Suppressor macrophage (primary cell): ENCODE results near the gene KRT39.
"Not testable (repeated sequence)": the region's sequence is repeated elsewhere in the genome, so short reads cannot be mapped to it uniquely, and the experiment has no call there.

Source experiments
- DNase-seq, 4 experiments: peaks; one replicate each; pipeline ENCODE4 v3.0.0-alpha.2; 2020 to 2022
- total RNA-seq, 17 experiments: gene quantifications; one replicate each; lab custom pipeline; 2026; ENCODE audit warnings: mixed read lengths in 6 of 17, inconsistent platforms in 3 of 17; lab: John Stamatoyannopoulos, UW

Gene KRT39
- 0 to 1.3 (median 0) reads per million in 17 experiments for total RNA-seq

DNA sequence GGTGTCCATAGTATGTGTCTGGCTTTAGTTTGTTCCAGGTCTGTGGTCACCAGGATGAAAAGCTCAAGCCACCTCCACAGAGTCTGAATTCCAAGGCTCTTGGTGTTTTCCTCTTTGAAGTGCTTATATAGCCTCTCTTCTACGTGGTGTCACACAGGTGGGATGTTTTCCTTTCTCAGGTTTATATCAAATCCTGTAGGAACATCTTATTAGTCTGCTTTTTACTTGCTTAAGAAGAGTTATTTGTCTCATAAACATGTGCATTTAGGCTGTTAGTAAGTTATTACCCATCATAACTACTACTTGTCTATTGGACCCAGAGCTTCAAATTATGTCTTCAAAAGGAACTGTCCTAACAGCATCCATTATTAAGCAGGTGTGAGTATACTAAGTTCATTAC is at the start of gene KRT39:
Gene KRT39 (minus strand): TSS at position 101 of the 400 bp plus-strand sequence. CDS start 92 bp downstream, at position 9.
- no peak for DNase-seq

DNA sequence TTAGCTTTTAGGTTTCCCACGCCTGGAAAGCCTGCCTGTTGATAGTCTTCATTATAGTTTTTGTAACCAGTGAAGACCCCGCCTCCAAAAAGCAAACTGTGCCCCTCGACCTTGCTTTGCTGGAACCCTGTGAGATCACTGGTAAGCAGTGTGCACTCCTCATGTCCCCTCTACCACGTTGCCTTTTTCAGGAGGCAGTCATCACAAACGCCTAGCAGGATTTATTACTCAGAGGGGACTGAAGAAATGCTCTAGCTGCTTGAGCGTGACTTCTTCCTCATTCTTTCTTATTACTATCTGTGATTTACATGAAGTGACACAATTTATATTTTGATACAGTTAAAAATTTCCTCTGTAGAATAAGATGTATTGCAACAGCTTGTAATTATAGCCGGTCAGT is 48.7 kb upstream of the KRT39 start:
- DNase-seq: no peak

DNA sequence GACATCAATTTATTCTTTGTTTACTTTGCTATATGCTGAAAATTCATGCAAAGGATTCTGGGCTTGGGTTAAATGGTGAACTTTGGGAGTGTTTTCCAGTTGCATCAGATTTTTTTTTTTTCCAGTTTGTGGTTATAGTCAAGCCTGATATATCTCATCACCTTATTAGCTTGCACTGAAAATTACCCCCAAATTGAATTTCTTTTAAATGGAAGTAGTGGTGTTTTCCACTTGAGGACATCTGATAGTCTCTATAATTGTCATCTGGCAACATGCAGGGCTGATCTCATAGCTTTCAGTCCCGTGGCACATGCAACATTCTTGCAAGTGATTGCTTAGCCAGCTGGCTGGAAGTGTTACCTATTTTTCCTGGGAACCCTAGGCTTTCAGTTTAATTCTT is 46.9 kb upstream of the KRT39 start:
- no peak for DNase-seq

DNA sequence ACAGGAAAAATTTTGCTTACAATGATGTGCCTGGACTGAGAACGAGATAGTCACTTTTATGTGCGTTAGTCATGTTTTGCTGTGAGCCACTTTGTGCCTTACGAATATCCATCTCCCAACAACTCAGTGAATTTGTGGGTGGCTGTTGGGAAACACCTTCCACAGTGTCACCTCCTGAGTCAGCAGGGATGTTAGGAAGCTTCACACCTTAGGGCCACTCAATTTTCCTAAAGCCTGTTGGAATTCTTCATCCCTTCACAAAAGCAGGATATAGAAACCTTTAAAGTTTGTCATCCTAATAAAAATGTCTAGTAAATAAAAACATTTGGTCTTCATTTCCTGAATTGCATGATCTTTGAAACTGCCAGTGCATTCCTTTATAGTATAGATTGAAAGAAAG is 46.4 kb upstream of the KRT39 start:
- DNase-seq: no peak

DNA sequence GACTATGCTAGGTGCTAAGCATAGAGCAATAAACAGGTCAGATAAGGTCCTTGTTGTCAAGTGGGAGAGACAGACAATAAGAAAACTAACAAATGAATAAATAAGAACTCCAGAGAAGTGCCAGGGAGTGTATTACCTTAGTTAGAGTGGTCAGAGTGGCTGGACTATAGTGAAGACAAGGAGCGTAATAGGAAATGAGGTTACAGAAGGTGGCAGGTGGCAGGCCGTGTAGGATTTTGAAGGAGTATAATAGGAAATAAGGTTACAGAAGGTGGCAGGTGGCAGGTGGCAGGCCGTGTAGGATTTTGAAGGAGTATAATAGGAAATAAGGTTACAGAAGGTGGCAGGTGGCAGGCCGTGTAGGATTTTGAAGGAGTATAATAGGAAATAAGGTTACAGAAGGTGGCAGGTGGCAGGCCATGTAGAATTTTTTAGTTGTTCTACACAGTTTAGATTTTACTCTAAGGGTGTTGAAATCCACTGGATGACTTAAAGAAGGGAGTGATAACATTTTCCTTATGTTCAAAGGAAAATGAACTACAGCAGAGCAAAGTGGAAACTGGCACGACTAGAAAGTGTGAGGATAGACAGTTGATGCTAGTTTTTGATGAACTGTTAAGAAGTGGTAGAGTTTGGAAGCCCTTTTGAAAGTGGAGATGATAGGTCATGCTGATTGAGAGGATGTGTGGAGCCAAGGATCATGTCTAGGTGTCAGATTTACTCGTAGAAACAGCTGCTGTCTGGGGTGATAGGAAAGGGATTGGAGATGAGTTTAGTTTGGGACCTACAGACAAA is 45.8 kb upstream of the KRT39 start:
- DNase-seq: no peak

DNA sequence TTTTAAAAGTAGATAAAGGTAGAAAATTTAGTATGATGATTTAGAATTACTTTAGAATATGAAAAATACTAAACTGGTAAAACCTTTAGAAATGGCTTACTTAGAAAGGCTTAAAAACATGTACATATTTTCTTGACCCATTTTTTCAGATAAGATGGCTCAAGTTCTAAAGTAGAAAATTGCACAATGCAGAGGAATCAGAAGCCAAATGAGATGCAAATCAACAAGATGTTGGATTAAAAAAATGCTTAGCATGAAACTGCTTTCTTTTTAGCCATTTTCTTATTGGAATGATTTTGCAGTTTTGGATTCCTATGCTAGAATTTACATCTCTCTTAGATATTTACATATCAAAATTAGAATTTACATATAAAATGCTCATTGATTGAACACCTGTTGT is 43.7 kb upstream of the KRT39 start:
- DNase-seq: no peak

DNA sequence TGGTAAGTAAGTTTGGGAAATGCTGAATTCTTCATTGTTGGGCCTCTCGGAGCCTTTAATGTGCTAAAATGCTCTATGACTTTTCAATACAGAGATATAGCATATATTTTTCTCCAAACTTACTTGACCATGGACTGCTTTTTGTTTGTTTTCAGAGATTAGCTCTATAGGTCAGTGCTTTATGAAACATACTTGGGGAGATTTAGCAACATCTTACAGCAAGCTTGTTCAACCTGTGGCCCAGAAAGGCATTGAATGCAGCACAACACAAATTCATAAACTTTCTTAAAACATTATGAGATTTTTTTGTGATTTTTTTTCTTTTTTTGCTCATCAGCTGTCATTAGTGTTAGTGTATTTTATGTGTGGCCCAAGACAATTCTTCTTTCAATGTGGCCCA is 43.2 kb upstream of the KRT39 start:
- DNase-seq: no peak

DNA sequence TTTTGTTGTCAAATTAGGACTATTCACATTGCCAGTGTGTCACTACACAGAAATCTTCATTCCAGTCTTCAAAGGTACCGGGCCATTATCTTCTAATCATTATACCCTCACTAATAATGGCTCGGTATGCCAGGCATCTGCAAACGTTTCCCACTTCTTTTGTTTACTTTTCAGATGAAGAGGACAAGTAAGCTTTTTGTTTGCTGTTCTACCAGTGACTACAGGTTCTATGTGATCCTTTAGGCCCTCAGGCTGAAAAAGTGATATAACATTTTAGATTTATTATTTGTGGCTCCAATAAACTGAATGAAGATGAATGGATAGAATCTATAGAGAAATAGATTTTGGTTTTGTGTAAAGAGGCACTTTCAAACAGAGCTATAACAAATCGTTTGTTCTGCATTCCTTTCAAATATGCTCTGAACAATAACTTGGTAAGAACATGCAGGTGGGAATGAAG is 42.6 kb upstream of the KRT39 start:
- DNase-seq: no peak

DNA sequence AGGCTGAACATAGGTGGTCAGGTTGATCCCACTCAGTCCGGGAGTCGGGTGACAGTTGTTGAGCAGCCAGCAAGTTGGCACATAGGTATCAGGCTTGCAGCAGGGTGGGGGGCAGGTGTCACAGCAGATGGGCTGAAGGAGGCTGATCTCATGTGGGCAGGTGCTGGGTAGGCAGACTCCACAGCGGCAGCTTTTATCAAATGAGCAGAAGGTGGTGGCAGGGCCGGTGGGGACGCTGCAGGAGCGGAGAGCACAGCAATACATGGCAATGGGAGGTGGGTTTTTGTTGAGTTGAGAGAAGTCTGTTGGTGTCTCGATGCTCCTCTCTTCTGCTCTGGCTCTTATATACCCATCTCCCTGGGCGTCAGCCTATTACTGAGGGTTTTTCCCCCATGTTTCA is 42.1 kb upstream of the KRT39 start, which contains the start of gene KRTAP3-1:
Gene KRTAP3-1 (minus strand): TSS at position 318 of the 400 bp plus-strand sequence. CDS start 54 bp downstream, at position 264.
- no peak for DNase-seq

DNA sequence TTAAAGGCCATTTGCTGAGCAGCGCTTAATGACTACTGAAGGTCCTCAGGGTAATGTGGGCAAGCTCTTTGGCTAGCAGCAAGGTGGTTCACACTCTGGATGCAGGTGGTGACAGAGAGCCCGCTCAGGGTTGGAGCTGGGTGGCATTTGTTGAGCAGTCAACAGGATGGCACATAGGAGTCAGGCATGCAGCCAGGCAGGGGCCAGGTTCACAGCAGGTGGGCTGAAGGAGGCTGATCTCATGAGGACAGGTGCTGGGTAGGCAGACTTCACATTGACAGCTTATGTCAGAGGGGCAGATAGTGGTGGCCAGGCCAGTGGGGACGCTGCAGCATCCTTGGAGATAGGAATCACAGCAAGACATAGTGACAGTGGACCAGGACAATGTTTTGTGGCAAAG is 37.6 kb upstream of the KRT39 start:
- no peak for DNase-seq

DNA sequence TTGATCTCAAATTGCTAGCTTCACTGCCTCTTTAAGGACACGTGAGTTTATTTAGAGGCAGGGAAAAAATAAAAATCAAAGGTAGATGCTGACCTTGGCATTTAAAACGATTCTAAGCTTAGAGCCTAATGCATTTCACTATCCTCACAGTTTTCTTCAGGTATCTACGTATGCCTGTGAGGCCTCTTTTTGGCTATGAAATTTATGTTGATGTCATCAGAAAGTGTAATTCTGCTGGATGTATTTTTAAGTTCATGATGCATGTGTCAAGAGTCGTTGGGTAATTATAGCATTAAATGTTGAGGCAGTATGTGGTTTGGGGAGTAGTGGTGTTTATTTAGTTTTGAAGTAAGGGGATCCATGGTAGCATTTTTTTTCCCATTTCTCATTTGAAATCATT is 37.2 kb upstream of the KRT39 start:
- no peak for DNase-seq

DNA sequence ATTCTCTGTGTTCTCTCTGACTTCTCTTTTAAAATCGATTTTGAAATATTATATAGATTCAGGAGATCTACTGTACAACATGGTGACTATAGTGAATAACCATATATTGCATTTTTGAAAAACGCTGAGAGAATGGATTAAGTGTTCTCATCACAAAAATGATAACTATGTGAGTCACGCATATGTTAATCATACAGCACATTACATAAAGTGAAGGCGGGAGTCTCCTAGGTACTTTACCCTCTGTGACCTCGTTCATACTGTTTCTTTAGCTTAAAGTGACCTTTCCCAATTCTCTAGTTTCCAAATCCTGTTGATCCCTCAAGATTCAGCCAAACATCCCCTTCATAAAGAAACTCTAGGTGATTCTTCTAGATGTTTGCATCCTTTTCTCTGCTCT is 36.1 kb upstream of the KRT39 start:
- DNase-seq: no peak

DNA sequence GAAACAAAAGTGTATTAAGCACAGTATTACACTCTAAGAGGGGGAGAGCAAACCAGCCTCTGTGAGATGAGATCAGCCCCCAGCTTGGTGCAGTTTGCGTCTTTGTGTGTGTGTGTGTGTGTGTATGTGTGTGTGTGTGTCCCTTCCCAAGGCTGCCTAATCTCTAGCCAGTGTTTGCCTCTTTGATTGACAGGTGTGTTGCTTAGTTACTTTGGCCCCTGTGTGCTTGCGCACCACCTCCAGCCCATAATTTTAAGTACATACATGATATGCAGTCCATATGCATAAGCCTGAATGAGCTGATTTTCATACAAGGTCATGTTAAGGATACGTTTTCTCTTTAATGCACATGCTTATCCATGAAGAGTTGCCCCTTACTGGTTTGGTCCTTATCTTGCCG is 35.0 kb upstream of the KRT39 start:
- DNase-seq: no peak

DNA sequence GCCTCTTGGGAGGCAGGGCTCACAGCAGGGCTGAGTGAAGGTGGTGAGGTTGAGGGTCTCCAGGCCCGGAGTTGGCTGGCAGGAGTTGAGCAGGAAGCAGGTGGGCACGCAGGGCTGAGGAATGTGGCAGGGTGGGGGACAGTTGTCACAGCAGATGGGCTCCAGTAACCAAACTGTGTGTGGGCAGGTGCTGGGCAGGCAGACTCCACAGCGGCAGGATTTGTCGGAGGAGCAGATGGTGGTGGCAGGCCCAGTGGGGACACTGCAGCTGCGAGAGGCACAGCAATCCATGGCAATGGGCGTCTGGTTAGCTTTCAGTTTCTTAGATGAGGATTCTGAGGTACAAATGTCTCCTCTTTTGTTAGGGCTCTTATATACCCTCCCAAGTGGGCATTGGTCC is 32.8 kb upstream of the KRT39 start, which contains the start of gene KRTAP3-2:
Gene KRTAP3-2 (minus strand): TSS at position 344 of the 400 bp plus-strand sequence. CDS start 53 bp downstream, at position 291.
- DNase-seq: not testable (repeated sequence)

DNA sequence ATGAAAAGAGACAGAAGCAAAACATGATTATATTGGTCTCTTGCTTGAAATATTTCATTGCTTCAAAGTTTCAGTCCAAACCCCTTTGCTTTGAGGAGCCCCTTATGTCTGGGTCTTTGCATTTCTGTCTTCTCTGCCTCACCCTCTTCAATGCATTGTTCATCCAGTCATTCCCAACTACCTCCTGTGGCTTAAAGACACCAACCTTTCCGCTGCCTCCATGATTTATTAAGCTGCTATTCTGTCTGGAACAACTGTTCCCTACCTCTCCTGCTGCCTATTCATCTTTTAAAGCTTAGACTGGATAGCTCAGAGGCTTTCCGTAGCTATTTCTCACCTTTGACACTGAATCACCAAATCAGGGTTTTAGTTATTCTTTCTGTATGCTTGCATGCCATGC is 30.6 kb upstream of the KRT39 start:
- no peak for DNase-seq

DNA sequence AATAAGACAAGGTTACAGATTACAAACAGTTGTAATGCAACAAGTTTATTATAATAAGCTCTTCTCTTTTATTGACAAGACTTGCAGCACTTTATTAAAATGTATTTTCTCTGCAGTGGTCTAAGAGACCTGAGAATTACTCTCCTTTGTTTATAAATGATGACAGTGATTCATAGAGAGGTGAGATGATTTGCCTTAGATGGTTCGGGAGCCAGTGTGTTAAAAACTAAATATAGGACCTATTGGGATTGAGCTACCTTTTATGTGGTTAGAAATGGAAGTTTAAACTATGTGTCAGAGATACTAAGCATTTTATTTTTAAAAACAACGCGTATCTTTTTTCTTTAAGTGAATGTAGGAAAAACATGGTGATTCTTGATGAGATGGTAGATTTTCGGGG is 30.1 kb upstream of the KRT39 start:
- no peak for DNase-seq

DNA sequence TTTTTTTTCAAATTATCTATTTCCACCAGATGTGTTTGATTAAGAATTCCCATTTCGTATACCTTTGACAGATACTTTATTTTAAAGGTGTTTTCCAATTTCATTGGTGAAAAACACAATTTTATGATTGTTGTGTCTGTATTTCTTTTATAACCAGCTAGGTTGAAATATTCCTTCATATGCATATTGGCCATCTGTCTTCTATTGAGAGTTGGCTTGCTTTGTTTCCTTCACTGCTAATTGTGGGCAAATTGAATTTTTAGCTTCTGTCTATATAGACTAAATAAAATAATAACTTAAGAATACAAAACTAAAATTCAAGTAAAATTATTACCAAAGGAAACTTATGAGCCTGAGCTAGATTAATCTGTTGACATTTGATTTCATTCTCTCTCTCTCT is 28.4 kb upstream of the KRT39 start:
- no peak for DNase-seq

DNA sequence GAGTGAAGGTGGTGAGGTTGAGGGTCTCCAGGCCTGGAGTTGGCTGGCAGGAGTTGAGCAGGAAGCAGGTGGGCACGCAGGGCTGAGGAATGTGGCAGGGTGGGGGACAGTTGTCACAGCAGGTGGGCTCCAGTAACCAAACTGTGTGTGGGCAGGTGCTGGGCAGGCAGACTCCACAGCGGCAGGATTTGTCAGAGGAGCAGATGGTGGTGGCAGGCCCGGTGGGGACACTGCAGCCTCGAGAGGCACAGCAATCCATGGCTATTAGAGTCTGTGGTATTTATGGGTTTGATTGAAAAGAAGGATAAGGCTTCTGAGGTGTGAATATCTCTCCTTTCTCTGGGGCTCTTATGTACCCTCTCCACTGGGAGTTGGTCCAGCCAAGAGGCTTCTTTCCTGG is 27.1 kb upstream of the KRT39 start, which contains the start of gene KRTAP3-3:
Gene KRTAP3-3 (minus strand): TSS at position 326 of the 400 bp plus-strand sequence. CDS start 67 bp downstream, at position 259.
- DNase-seq: no peak

DNA sequence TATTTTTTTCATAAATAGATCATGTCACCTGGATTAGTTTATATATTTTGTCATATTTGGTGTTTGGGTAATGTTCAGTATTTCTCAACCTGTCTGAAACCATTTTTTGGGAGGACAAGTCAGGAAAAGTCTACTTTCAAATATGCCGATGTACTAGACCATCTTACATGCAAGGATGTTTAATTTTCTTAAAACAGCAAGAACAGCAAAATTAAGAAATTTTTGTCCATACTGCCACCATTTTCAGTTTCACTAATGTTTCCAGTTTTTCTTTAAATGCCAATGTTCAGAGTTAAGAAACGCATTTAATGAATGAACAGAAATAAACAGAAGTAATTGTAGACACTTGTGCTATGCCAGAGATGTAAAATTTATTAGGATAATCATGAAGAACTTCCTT is 26.3 kb upstream of the KRT39 start:
- no peak for DNase-seq

DNA sequence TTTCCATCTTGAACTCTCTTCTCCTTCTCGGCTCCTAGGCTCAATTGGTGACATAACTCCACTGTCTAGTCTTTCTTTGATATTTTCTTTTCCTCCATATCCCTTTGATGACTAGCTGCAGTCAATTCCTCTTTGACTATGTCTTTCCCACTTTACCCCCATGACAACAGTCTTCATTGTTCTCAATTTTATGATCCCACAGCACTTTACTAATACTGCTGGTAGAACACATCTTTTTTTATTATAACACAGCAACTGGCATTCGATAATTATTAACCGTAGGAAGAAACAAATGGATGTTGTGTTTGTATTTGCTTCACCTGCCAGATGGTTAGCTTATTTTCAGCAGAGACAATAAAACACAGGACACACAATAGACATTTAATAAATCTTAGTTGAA is 25.9 kb upstream of the KRT39 start:
- DNase-seq: no peak

DNA sequence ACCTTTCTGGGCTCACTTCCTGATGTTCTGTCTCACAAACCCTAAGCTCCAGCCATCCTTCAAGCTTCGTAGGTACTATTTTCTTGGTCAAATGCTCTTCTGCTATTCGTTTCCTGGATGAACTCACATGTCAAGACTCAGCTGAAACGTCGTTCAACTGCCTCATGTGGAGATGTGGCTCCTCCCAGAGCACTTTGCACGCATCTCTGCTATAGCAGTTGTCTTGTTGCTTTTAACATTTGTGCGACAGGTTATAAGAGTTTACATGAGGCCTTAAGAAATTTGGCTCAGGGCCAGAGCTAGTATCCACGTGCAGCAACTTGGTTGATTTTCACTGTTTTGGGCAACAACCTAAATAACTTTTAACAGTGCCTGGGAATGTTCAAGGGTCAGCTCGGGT is 20.2 kb upstream of the KRT39 start:
- DNase-seq: no peak

DNA sequence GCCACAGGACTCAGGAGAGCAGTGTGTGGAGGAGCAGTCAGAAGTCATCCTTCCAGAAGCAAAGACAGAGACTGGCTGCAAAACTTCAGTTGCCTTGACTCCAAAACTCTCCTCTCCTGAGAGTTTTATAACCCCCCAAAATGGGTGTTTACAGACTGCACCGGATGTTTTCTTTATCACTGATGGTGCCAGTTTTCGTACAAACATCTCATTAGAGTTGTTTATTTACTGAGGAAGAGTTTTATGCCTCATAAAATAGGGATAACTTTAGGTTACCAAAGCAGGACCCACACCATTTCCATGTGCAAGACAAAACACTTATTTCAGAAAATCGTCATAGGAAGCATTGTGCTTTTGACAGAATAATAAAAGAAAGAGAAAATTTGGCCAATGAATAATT is 17.5 kb upstream of the KRT39 start, which contains the start of gene KRT40:
Gene KRT40 (minus strand): TSS at position 101 of the 400 bp plus-strand sequence. CDS start 53 bp downstream, at position 48.
- DNase-seq: no peak

DNA sequence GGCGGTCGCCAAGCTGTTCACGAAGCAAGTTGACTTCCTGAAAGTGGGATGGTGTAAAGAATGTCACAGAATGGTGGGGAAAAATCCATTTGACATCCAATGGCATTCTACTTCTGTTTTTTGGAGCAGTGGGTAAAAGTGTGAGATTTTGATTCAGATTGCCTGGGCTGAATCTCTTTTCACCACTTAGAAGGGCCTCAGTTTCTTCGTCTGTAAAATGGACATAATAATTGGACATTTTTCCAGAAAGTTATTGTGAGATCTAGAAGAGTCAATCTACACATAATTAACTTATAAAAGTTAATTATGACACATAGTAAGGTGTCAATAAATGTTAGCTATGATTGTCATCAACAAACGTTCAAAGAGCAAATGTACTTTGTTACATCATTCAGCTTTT is 14.4 kb upstream of the KRT39 start:
- DNase-seq: no peak

DNA sequence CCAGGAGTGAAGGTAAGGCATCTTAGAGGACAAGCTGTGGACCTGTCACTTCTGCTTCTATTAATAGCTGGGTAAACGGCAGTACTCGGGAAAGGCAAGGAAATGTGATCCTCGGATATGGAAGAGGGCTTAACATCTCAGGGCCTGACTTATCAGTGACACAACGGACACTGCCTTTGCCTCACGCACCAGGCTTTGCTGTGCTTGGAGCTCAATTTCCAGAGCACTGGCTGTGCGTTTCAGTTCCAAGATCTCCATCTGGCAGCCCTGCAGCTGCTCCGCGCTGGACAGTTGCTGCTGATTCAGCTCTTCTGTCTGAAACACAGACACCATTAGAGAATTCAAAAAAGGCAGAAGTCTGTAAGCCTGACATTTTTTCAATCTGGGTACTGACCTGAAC is 13.8 kb upstream of the KRT39 start:
- DNase-seq: no peak
